Measurements from ENCODE around the gene DOK5.
"Not testable (repeated sequence)": the region's sequence is repeated elsewhere in the genome, so short reads cannot be mapped to it uniquely, and the experiment has no call there.

DOK5 gene

GRCh38 chr20:54475334-54476168, at the start of gene DOK5:
TSS of gene DOK5 (plus strand) at chr20:54475593. CDS start at chr20:54475947, 354 bp downstream.
- no peak for DNase-seq (ENCODE audit: low read depth)

DNA sequence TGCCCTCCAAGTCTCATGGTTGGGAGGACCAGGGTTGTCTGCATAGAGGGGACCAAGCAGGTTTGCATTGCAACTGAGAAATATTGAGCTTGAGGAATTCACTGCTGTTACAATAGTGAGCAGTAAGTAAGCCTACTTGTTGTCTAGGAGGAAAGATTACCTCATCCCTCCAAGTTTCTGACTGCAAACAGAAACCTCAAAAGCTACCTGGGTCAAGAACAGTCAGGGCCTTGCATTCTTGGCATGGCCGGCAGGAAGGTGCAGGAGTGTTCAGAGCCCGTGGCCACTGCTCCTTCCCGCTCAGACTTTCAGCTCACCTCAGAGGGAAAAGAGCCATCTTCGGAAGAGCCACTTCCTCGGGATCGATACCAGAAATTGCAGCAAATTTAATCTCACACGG, 46.0 kb upstream of the DOK5 start:
- no peak for DNase-seq (ENCODE audit: low read depth)

DNA sequence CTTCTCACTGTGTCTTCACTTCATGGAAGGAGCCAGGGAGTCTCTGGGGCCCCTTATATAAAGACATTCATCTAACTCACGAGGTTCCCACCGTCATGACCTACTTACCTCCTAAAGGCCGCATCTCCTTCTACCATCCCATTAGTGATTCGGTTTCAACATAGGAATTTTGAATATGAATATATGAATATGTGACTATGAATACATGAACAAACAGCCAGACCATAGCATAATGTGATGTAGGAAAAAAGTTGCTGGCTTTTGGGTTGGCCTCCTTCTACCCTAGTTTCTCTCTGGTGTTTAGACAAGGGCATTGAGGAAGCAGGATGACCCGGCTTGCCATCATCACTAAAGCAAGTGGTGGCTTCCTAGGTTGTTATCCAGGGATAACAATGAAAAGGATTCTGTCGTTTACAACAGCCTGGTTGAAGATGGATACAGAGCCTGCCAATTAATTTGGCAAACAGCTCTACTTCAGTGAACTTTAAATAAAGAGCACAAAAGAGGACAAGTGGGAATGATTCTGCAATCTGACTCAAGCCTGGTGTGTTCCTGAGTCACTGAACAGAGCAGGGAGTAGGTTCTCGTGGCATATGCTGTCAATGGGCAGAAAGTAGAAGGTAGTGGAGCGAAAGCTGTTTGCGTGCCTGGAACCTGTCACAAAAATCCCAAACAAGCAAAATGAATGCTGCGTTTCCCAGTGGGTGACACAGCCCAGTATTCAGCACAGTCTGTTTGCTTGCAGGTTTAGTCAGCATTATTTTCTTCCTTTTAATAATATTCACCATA, 44.0 kb upstream of the DOK5 start:
- DNase-seq (ENCODE audit: low read depth), result no peak

GRCh38 chr20:54432966-54433365, 42.4 kb upstream of the DOK5 start:
- DNase-seq (ENCODE audit: low read depth), result no peak

DNA sequence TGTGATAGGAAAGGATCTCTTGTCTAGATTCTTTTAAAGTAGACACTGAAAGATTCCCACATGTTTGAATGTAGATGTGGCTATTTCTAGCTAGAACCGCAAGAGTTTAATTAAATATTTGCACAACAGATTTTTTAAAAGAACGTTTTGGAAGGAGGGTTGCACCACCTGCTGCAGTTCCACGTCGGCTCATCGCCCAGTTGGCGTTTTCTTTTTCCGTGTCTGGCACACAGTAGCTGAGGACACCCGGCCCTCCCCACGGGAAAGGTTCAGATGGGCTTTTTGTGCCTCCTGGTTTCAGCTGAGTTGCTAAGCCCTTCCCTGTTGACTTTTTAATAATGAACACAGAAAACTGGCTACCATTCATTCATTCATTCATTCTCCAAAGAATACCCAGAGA, 41.8 kb upstream of the DOK5 start:
- no peak for DNase-seq (ENCODE audit: low read depth)

DNA sequence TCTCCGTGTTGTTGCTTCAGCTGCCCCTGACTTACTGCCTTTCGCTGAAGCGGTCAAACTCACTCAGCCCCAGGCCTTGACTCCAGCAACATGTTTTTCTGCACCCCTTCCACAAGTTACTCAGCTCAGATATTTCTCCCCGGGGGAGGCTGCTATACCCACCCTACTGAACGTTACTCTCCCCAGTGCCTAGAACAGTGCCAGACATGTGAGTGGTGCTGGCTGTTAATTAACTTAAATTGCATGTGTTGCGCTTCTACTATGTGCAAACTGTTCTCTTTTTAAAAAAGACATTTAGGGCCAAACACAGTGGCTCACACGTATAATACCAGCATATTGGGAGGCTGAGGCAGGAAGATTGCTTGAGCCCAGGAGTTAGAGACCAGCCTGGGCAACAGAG, 41.2 kb upstream of the DOK5 start:
- DNase-seq (ENCODE audit: low read depth), result no peak

GRCh38 chr20:54435015-54435414, 40.4 kb upstream of the DOK5 start:
- no peak for DNase-seq (ENCODE audit: low read depth)

GRCh38 chr20:54436410-54436809, 39.0 kb upstream of the DOK5 start:
- not testable (repeated sequence) for DNase-seq (ENCODE audit: low read depth)

DNA sequence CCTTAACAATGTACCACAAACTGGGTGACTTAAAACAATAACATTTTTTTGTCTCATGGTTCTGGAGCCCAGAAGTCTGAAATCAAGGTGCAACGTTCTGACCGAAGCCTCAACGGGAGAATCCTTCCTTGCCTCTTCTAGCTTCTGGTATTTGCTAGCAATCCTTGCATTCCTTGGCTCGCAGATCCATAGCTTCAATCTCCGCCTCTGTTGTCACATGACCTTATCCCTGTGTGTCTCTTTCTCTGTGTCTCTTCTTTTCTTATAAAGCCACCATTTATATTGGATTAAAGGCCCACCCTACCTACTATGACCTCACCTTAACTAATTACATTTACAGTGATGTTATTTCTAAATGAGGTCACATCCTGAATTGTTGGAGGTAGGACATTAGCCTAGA, 37.2 kb upstream of the DOK5 start:
- DNase-seq (ENCODE audit: low read depth), result no peak

DNA sequence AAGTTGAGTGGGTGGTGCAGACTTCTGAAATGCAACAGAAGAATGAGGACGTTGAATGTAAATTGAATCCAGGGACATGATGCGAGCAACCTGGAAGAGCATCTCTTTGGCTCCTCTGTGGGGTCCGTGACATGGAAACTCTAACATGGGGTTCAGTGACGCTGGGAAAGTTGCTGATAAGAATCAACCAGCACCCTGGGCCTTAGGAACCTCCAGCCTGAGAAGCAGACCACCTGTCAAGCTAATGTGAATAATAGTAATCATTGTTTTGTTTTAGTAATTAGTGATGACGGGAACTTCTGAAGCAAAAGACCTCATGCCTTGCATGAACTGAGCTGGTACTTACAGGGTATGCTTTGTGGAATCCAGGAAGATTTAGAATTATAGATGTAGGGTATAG, 25.2 kb upstream of the DOK5 start:
- no peak for DNase-seq (ENCODE audit: low read depth)

GRCh38 chr20:54451171-54451570, 24.2 kb upstream of the DOK5 start:
- no peak for DNase-seq (ENCODE audit: low read depth)

GRCh38 chr20:54452277-54452676, 23.1 kb upstream of the DOK5 start:
- no peak for DNase-seq (ENCODE audit: low read depth)

GRCh38 chr20:54454982-54455381, 20.4 kb upstream of the DOK5 start:
- DNase-seq (ENCODE audit: low read depth), result no peak

DNA sequence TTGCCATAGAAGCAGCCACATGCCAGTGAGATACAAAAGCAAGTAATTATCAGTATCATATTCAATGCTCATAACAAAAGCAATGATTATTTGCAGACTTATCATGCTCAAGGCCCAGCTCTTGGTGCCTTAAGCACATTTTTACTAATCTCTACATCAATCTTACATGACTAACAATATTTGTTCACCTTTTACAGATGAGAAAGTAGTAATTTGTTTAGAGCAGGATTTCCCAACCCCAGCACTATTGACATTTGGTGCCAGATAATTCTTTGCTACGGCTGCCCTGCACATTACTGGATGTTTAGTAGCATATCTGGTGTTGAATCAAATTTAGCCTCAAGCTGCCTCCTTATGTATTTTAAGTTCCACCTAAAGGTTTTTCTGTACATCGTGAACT, 19.0 kb upstream of the DOK5 start:
- DNase-seq (ENCODE audit: low read depth), result no peak

DNA sequence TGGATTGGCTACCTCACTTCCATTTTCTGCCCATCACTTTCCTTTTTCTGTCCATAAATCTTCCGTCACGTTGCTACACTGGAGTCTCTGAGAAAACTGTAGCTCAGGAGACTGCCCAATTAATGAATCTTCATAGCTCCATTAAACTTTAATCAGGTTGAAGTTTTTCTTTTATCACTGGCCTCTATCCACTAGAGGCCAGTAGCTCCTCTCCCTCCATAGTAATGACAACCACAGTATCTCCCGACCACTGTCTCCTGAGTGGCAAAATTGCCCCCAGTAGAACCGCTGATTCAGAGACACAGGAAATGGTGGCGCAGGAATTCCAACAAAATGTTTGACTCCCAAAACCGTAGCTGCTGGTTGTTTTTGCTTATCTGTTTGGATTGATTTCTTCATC, 18.4 kb upstream of the DOK5 start:
- no peak for DNase-seq (ENCODE audit: low read depth)

GRCh38 chr20:54458219-54458618, 17.2 kb upstream of the DOK5 start:
- DNase-seq (ENCODE audit: low read depth), result no peak

DNA sequence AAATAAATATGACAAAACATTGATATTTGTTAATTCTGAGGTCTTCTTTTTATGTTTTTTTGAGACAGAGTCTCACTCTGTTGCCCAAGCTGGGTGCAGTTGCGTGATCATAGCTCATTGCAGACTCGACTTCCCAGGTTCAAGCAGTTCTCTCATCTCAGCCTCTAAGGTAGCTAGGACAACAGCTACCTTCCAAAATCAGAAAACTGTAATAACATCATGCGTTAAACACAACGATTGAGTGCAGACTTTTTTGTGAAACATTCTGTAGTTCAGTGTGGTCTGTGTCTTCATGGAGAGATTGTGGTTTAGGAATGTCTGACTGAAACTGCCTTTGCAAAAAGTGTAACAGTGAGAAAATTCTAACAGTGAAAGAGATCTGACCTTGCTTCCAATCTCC, 16.1 kb upstream of the DOK5 start:
- no peak for DNase-seq (ENCODE audit: low read depth)

- DNase-seq (ENCODE audit: low read depth), result no peak
These were observed 11.4 kb upstream of the DOK5 start for GRCh38 chr20:54464003-54464402.

GRCh38 chr20:54466127-54466526, 9.3 kb upstream of the DOK5 start:
- no peak for DNase-seq (ENCODE audit: low read depth)

GRCh38 chr20:54467622-54468021, 7.8 kb upstream of the DOK5 start:
- DNase-seq (ENCODE audit: low read depth), result no peak

DNA sequence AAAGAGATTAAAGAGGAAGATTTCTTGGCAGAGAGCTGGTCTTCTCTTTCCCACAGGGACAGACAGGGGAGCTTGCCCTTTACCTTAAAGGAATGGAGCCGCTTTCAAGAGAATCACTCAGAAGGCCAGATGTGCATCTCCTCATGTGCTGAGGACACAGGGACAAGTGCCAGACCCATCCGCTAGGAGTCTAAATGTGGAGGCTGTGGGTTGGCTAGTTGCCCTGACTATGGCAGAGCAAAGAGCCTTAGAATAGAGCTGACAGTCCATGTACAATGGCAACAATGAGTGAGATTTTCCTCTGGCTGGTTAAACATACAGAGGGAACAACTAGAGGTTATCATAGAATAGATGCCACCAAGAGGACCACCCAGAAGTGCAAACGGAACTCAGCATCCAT, 7.3 kb upstream of the DOK5 start:
- DNase-seq (ENCODE audit: low read depth), result no peak

DNA sequence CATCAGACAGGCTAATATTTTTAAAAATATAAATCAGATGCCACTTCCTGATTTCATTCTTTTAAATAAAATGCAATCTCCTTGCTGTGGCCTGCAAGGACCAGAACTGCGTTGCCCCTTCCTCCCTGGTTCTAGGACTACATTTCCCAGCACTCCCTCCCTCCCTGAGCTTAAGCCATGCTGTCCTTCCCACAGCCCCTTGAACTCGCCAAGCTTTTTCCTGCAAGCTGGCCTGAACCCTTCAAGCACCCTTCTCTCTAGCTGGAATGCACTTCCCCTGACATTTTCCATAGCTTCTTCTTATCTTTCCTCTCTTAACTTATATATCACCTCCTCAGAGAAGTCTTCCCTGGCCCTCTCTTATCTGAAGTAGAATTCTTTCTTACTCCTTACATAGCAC, 6.1 kb upstream of the DOK5 start:
- DNase-seq (ENCODE audit: low read depth), result no peak

GRCh38 chr20:54469952-54470351, 5.4 kb upstream of the DOK5 start:
- DNase-seq (ENCODE audit: low read depth), result no peak

DNA sequence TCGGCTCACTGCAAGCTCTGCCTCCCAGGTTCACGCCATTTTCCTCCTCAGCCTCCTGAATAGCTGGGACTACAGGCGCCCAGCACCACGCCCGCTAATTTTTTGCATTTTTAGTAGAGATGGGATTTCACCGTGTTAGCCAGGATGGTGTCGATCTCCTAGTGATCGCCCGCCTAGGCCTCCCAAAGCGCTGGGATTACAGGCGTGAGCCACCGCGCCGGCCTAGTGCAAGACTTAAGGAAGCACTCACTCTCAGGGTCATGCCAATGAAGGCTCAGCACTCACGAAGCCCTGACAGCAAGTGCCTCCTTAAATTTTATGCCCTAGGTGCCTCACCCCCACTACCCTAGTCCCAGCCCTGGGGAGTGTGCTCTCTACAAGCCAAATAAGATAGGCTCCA, 4.7 kb upstream of the DOK5 start:
- DNase-seq (ENCODE audit: low read depth), result no peak

All from non-pigmented ciliary epithelial cell (primary cell).